HS-5 (cell line): Measurements from ENCODE around the gene POC1A.

Source experiments
- DNase-seq: peaks from one replicate; pipeline ENCODE4 v3.0.0-alpha.2; 2012; ENCODE audit warnings: low read depth

The POC1A gene

GRCh38 chr3:52067046-52067445, 87.2 kb downstream of the POC1A start:
- no peak for DNase-seq

- no peak for DNase-seq
Measured at GRCh38 chr3:52065264-52065756, 88.9 kb downstream of the POC1A start.

GRCh38 chr3:52064561-52064960, 89.7 kb downstream of the POC1A start:
- DNase-seq = no peak

GRCh38 chr3:52063026-52063723, 91.0 kb downstream of the POC1A start:
- DNase-seq = no peak

- DNase-seq = peak; percentile 64
Measured at GRCh38 chr3:52062505-52062904, 91.7 kb downstream of the POC1A start.

- DNase-seq = no peak
Measured at GRCh38 chr3:52061121-52061910, 92.9 kb downstream of the POC1A start.

- DNase-seq = no peak
Measured at GRCh38 chr3:52059781-52060180, 94.4 kb downstream of the POC1A start.

- no peak for DNase-seq
Measured at GRCh38 chr3:52057812-52058495, 96.3 kb downstream of the POC1A start.

- DNase-seq = peak; percentile 95
Measured at GRCh38 chr3:52056968-52057811, 97.0 kb downstream of the POC1A start.

- no peak for DNase-seq
Measured at GRCh38 chr3:52056521-52056967, 97.7 kb downstream of the POC1A start, which contains the start of gene DUSP7. Gene DUSP7, minus strand, starts transcription at chr3:52056571. Its CDS starts 205 bp downstream, at chr3:52056366.

GRCh38 chr3:52055537-52056351, 98.5 kb downstream of the POC1A start:
- DNase-seq = no peak

- DNase-seq = no peak
Measured at GRCh38 chr3:52054661-52055511, 99.3 kb downstream of the POC1A start.

- no peak for DNase-seq
Measured at GRCh38 chr3:52053307-52054304, 100.6 kb downstream of the POC1A start.

GRCh38 chr3:52052831-52053306, 101.4 kb downstream of the POC1A start:
- DNase-seq = peak; percentile 25

GRCh38 chr3:52051444-52051843, 102.8 kb downstream of the POC1A start:
- no peak for DNase-seq

- DNase-seq = no peak
Measured at GRCh38 chr3:52050571-52050970, 103.7 kb downstream of the POC1A start.

- no peak for DNase-seq
Measured at GRCh38 chr3:52049503-52049902, 104.7 kb downstream of the POC1A start.

GRCh38 chr3:52047295-52047960, 106.8 kb downstream of the POC1A start:
- no peak for DNase-seq
